HS-27A (cell line): ENCODE results near the gene ADAMTS17.
"Not testable (repeated sequence)": the region's sequence is repeated elsewhere in the genome, so short reads cannot be mapped to it uniquely, and the experiment has no call there.

Source experiments
- DNase-seq: peaks from one replicate; pipeline ENCODE4 v3.0.0-alpha.2; 2012; ENCODE audit warnings: low read depth, missing footprints

The ADAMTS17 gene

DNA sequence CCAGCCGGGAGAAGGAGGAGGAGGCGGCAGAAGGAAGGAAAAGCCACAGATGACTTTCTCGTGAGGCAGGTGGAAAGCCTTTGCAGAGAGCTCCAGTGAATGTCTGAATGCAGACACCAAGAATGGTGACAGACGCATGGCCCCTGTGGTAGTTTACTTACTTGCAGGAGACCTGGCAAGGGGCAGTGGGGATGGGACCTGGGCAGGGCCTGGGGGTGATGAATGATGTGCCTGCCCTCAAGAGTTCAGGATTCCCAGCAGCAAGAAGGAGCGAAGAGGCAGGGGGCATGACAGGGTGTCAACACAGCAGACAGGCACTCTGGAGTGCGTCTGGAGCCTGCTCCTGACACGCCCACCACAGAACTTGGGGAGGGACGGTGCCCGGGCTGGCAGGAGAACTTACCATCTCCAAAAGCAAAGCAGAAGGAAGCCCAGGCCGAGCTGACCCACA is 348.1 kb downstream of the ADAMTS17 start:
- DNase-seq, result no peak

DNA sequence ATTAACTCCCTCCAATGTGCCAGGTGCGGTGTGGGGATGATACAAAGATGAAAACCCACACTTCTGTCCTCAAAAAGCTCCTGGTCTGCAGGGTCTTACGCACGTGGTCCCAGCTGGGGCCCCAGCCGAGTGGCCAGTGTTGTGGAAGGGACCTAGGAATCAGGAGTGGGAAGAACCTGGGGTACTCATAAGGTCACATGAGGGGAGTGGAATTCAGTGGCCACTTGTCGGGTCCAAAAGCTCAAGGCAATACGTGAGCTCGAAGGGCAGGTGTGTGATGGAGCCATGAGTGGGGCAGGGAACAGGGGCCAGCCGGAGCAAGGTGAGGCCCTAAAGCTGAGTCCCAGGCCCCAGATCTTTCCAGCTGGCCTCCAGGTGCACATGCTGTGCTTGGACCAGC is 348.5 kb downstream of the ADAMTS17 start:
- DNase-seq, result no peak

DNA sequence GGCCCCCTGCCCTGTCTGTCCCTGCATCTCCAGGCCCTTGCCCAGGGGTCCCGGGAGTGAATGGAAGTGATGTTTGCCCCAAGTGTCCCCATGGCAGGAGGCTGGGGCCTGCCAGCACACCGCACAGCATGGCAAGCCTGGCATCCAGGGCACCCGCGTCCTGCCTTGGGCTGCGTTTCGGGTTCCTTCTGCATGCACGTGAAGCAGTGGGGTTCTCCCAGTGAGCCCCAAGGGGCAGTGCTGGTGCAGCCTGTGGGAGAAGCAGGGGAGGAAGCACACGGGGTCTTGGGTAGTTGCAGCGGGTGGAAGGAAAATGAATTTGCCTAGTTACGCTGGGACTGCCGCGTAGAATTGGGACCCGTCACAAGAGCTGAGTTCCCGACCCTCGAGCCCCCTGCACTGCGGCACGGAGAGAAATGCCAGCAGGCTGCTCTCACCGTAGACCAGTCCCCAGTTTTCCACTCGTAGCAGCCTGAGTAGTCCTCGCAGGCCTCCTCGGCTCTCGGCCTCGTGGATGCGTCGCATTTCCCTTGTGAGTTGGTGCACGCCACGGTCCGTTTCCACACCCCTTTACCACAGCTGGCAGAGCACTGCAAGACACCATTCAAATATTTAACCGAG is 349.1 kb downstream of the ADAMTS17 start:
- no peak for DNase-seq

DNA sequence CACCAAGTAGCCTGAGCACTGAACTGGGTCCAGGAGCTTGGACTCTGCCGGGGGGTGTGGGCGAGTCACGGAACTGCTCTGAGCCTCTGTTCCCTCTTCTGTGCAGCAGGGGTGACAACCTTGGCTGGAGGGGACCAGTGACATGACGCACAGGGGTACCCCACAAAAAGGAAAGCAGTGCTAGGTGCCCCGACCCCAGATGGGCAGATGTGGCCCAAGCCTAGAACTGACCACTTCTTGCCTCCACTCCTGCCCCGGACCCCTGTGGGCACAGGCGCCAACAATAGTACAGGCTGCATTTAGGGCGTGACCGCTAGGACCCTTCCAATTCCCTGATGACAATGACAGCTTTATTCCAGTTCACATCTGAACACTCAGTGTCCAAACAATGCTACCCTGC is 352.7 kb downstream of the ADAMTS17 start:
- DNase-seq, result no peak

DNA sequence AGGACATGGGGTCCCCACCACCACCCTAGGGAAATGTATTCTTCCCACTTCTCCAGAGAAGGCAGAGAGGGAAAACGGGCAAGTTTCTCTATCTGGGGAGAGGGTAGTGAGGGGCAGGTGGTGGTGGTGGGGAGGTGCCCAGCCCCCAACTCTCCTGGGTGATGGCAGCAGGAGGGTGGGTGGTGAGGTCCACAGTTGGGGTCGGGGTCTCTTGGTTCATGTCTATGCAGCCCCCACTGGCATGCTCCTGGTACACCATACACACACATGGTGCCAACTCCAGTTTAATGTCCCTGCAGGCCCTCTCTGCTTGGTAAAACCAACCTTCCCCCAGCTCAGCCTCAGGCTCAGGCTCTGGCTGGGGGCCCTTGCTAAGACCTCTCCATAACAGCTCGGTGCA is 354.1 kb downstream of the ADAMTS17 start:
- DNase-seq, result no peak

DNA sequence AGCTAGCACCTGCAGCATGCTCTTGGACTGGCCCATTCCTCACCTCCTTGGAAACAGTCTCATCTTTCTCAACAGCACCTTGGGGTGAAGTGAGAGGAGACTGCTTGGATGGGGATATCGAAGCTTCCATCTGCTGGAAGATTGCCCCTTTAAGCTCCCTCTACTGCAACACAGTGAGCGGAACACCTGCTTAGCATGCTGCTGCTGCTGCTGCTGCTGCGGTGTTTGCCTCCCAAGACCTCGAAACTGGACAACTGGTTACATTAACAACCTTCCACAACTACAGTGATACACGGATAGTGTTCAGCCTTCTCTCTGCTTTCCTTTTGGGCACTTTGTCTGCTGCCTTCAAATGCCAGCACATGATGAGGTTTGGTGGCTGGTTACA is 354.7 kb downstream of the ADAMTS17 start:
- no peak for DNase-seq

DNA sequence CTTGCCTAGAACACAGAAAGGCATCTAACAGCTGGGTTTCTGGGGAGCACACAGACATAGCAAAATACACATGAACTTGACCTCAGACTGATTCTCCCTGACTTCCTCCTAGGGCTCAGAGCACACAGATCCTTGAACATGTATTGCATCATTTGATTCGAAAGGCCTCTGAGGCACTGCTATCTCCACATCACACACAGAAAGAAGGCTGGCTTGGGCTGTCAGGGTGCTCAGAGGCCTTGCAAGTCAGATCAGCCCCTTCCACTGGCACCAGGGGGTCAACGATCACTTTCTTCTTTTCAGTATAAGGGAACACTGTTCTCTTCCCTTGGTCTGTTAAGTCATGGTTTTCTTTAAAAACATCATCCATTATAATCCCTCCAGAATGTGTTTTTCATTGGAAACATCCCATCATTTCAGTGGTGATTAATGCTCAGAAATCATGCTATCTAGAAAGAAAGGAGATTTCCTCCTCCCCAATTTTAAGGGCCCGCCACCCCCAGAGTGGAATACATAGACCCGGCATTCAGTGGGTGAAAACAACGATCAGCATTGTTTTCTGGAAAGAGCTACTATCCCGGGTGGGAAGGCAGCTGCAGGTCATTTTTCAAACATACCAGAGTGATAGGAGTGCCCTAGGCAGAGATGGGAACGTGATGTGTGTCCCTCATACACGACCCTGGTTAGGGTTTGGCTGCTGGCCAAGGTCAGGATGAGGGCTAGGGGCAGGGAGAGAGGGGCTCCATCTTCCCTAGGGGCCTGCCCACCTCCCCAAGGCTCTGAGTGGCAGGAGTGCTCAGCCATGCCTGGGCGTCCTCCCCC is 355.3 kb downstream of the ADAMTS17 start:
- DNase-seq, result no peak

DNA sequence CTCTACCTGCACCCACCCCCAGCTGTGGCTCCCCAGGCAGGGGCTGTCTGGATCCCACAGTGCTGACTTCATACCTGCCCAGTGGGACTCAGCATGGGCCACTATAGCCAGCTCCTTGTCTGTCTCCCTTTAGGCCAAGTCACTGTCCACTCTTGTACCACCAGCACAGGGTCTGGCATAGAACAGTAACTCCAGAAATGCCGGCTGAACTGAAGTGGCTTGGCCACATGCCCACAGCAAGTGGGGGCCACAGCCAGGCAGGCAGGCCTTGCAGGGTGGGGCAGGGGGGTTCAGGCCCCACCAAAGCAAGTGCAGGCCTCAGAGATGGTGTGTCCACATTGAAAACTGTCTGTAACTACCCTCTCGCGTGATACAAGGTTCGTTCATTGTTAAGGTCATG is 355.9 kb downstream of the ADAMTS17 start:
- no peak for DNase-seq

DNA sequence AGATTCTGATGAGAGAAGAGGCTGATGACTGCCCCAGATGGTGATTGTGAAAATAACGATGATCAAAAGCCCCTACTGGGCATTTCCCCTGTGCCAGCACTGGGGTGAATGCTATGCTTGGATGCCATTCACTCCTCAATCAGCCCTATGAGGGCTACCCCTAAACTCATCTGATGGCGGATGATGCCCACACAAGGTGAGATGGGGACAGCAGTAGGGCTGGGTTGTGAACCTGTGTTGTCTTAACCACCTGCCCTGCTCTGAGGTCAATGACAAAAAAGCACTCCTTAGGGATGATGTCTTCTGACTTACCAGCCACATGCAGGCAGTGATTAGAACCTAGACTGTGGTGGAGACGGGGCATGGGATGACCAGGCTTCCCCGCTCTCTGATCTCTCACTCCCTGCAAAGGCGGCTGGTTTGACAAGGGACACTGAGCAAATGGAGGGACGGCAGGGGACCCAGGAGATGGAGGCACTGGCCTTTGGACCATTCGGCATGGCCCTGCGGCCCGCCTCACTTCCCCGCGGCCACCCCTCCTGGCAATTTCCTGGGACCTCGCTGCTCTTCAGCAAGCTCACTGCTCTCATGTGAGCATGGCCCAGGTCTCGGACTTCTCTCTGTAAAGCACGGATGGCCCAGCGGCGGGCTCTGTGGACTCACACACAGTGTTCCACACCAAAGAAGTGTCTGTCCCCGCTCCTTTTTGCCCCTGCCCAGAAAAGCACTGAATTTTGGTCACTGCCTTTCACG is 357.1 kb downstream of the ADAMTS17 start:
- no peak for DNase-seq

DNA sequence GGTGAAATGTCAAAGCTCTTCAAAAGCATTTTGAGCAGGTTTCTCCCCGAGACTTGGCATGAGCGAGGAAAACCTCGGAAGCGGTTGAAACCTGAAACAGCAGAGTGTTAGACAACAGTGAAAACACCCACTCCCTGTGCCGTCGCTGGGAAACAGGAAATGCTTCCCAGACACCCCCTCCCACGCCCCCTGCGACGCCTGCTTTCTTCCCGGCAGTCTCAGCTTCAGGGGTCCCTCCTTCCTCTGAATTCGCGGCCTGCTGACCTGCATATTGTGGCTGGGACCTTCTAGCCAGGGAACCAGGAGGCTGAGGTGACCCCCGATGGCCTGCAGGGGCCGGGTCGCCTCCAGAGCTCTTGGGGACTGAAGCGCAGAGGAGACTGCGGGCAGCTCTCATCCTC is 357.9 kb downstream of the ADAMTS17 start:
- no peak for DNase-seq

DNA sequence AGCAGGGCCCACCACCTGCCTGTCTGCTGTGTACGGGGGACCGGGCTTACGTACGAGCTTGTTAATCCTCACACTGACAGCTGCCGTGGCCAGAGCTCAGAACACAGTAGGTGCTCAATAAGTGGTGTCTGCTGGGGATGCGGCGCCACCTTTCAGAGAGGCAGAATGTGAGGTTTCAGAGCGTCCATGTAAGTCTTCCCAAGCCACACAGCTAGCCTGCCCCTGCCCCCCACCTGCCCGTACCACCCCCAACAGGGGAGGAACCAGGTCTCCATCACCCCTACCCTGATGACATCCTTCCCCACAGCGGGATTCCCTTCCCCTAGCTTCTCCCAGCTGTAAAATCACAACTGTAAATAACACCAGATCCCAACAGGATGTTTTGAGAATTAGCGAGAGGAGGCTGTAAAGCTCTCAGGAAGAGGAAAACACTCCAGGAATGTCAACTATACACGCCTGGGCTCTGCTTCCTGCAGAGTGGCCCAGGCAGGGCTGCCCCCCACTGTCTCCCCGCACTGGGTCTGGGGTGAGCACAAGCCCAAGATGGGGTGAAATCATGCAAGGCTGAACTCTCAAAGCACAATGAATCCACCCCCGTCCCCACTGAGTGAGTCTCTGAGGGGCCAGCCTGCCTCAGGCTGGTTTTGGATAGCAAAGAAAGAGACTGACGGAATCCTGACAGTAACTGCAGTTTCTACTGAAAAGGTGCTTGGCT is 358.4 kb downstream of the ADAMTS17 start:
- DNase-seq, result no peak

DNA sequence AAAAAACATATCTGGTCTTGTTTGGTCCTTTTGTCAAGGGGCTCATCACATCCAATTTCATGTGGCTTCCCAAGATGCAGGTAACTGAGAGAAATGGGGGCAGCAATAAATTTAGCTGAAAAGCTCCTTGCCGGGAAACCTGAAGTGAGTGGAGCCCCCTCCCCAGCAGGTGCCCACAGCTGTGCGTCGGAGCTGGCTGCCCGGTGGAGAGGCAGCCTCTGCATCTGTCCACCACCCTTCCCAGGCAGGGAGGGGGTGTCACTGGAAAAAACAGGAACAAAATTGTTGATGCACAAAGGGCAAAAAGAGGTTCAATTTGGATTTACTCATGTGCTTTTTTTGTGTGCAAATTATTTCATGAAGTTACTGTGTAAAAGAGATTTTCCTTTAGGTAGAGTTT is 359.1 kb downstream of the ADAMTS17 start:
- no peak for DNase-seq

DNA sequence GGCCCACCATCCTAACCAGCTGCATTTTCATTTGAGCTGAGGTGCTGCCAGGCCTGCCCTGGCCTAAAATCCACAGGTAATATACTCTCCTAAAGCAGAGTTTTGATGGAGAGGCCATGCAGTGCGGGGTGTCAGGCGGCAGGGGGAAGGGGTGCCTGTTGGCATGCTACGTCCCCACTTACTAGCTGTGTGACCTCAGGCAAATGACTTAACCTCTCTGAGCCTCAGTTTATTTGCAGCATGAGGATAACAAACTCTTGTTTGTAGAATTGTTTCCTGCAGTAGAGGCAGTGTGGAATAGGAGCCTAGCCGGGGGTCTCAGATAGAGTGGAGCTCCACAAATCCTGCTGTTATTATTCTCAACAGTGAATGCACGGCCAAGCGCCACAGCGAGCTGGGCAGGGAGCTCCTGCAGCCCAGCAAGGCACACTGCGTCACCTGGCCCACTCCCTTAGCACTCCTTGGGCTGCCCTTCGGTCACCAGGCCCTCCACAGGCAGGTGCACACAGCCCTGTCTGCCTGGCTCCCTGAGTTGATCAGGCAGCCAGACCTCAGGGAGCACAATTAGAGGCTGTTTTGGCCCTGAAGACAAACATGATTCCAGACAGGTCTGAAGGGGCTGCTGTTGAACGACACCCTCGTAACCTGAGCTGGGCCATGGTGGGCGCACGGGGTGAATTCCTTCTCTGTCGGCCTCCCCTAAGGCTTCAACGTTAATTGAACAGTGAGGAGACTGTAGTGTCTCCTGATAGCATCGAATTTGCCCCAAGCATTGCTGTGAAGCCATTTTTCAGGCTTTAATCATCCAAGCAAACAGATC is 359.7 kb downstream of the ADAMTS17 start:
- no peak for DNase-seq

DNA sequence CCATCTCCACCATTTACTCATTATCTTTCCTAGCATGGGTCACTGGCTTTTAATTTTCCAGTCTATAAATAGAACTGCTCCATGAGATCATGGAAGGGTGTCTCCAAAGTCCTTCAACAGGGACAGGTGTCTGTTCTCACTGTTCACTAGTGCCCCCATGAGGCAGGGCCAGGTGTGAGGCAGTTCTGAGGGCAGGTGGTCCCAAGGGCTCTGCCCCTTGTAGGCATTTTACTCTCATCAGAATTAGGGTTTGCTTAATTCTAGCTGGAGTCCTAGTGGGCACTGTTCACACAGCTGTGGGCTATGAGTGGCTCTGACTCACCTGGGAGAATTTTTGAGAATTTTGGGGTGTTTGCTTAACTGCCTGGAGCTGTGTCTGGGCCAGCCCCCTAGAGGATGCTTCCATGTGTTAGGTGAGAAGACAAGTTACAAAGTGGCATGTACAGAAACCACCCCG is 360.6 kb downstream of the ADAMTS17 start:
- DNase-seq, result no peak

DNA sequence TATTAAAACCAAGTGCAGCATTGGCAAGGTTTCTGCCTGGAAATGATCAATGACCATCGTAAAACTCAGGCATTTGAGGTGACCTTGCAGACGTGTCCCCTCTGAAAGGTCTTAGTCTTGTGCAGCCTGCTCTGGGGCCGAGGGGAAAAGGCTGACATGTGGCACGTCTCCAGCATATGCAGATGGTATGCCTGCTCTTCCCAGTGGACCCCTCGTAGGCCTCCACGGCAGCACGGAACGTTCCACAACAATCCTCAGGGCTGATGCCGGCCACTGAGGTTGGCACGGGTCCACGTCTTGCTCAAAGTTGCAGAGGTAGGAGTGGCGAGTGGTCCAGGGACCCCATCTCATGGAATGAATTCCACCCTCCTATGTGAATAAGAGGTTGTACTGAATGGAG is 361.0 kb downstream of the ADAMTS17 start:
- DNase-seq, result no peak

DNA sequence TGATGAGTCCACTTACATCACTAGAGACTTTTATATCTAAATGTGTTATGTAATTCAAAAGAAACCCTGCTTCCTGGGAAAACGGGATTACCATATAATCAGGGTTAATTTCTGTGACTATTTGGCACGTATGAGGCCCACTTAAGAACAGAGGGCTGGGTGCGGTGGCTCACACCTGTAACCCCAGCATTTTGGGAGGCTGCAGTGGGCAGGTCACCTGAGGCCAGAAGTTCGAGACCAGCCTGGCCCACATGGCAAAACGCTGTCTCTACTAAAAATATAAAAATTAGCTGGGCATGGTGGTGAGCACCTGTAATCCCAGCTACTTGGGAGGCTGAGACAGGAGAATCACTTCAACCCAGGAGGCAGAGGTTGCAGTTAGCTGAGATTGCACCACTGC is 361.9 kb downstream of the ADAMTS17 start:
- not testable (repeated sequence) for DNase-seq

DNA sequence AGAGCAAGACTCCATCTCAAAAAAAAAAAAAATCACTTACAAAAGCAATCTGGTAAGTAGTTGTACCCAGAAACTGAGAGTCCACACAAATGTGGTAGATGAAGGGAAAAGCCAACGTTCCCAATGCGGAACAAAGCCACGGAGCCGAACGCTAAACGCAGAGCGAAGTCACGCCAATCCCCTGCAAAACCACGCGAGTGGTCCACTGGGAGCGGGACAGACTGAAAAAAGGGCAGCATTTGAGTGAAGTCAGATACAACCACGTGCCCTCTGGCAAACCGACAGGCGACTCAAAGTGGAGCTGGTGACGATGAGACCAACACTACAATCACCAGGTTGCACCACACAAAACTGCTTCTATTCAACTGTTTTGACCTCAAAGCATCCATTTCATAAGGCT is 362.4 kb downstream of the ADAMTS17 start:
- DNase-seq, result no peak

DNA sequence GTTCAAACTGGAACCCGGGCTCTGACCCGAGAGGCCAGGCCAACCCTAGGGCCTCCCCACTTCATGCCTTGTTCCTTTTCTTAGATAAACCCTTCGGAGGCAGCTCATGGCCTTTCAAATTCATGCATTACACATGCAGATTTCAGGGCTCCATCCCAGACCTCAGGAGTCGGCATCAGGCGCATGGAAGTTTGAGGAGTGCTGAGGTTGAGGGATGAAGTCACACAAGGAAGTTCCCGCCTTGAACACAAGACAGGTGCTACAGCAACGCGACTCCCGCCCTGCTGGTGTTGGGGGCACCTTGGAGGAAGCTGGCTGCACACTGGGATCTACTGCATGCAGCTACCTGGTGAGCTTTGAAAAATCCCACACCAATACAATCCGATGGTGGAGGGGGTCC is 363.3 kb downstream of the ADAMTS17 start:
- DNase-seq, result no peak

DNA sequence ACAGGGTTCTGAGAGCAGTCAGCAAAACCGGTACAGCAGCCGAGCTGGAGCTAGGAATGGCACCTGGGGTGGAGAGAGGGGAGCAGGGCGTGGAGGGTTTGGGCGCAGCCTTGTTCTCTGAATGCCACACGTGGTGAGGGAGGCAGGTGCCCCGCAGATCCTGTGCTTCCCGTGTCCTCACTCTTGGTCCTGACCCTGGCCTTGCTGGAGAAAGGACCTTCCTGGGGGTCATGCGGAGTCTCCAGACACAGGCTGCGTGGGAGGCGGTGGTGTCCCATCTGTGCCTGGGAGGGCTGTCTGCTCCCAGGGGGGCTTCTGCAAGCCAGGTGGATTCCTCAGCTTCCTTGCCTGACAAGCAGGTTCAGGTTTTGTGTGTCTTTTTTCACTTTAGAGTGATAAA is 363.8 kb downstream of the ADAMTS17 start:
- DNase-seq, result no peak

DNA sequence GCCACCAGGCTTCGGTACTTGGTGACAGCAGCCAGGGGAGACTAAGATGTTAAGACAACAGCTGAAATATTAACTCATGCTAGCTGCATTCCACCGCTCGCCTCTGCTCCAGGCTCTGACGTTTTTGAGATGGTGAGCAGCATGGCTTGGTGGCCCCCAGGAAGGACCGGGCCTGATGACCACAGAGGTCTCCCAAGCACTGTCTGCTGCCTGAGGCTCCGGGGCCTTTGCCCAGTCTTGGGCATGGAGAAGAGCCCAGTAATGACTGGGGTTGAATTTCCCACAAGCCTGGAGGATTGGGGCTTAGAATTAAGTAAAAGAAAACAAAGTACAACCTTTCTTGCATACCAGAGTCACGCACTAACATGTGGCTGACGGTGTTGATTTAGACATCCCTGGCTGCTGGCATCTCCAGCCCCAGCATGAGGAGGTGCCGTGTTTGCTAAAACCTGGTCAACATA is 364.9 kb downstream of the ADAMTS17 start:
- no peak for DNase-seq

DNA sequence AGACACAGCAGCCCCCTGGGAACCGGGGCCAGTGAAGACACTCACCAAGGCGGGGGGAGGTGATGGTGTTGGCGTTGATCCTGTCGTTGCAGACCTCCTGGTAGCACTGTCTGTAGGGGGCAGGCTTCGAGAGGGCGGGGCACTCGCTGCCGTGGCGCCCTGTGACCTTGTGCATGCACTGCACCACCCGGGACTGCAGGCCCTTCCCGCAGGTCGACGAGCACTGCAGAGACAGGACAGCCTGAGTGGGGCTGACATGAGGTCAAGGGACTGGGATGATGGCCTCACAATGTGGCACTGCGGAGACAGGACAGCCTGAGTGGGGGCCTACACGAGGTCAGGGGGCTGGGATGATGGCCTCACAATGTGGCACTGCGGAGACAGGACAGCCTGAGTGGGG is 365.8 kb downstream of the ADAMTS17 start:
- DNase-seq, result no peak
